Measurements from ENCODE around the gene NOS3. TPM values are rescaled to one million over a fixed set of nuclear protein-coding genes. Genes with fewer than 3 reads are reported as not detected.
A peak's percentile ranks its signal among the peaks of the same experiment; 100 is the strongest.

The NOS3 gene
- total and polyA plus RNA-seq, 9 of the 15 experiments (the other 6 are each of a cell fraction or from before 2014, with no cell fraction given) = 1.1 to 121 (median 23.6) TPM

- 0 out of 2 replicates have a peak, but pooled peaks have one; percentile 42 for TF ChIP-seq FOXO4 (CRISPR knock-in tag; IDR thresholded peaks at IDR 0.05)
- no peak for TF ChIP-seq SFPQ (IDR thresholded peaks at IDR 0.05; ENCODE audit: low read depth, low read length)
- TF ChIP-seq BRD4 (IDR thresholded peaks at IDR 0.05) = 0 out of 2 replicates have a peak, but pooled peaks have one; percentile 57
- peak; percentile 87 for TF ChIP-seq MGA (IDR thresholded peaks at IDR 0.05)
- TF ChIP-seq HMG20A (CRISPR knock-in tag; conservative IDR thresholded peaks at IDR 0.05) = no peak
- TF ChIP-seq ZNF124 (CRISPR knock-in tag; IDR thresholded peaks at IDR 0.05) = no peak
- no peak for TF ChIP-seq MXD1 (CRISPR knock-in tag; IDR thresholded peaks at IDR 0.05; ENCODE audit: borderline replicate concordance, poor library complexity, severe bottlenecking)
- no peak; the same call in 1 of the 2 replicates for TF ChIP-seq ZBTB34 (CRISPR knock-in tag; IDR thresholded peaks at IDR 0.05)
Observed at GRCh38 chr7:151008511-151009323, 17.9 kb downstream of the NOS3 start (continued).

Measured in K562 (cell line).